Right lobe of liver (tissue), 6 donors: Measurements from ENCODE around the gene TFR2. TPM values are rescaled to one million over a fixed set of nuclear protein-coding genes. Genes with fewer than 3 reads are reported as not detected.
"Not testable (repeated sequence)": the region's sequence is repeated elsewhere in the genome, so short reads cannot be mapped to it uniquely, and the experiment has no call there.

Experiments
- ATAC-seq, 4 donors: fragments of 200-7000 bp; cut with Tn5 transposase; one replicate each; pipeline ENCODE4 v1.9.1; 2020; ENCODE audit warnings: mild to moderate bottlenecking in 4 of 4, moderate library complexity in 4 of 4
- DNase-seq, 3 donors: peaks; one replicate each; pipeline ENCODE4 v3.0.0-alpha.2; 2020
- H3K27ac ChIP-seq, 3 donors: fragments of 200-600 bp; one replicate each; pipeline ENCODE4 v1.8.0; 2022
- H3K27me3 ChIP-seq, 2 donors: fragments of 200-600 bp; one replicate each; pipeline ENCODE4 v1.8.0; 2022
- H3K36me3 ChIP-seq, 4 donors: fragments of 200-600 bp; sonication (generic) in 1 of 4; one replicate each; pipeline versions ENCODE4 v1.5.1 to v1.8.0; 2017 to 2022; ENCODE audit warnings: control low read depth in 1 of 4
- H3K4me1 ChIP-seq, 4 donors: fragments of 200-600 bp; sonication (generic) in 1 of 4; one replicate each; pipeline versions ENCODE4 v1.5.1 to v1.8.0; 2017 to 2022; ENCODE audit warnings: control low read depth in 1 of 4
- H3K4me3 ChIP-seq, 3 donors: fragments of 200-600 bp; one replicate each; pipeline ENCODE4 v1.8.0; 2022
- H3K9me3 ChIP-seq, 4 donors: fragments of 200-600 bp; sonication (generic) in 1 of 4; one replicate each; pipeline versions ENCODE4 v1.5.1 to v1.8.0; 2017 to 2022; ENCODE audit warnings: control low read depth in 1 of 4
- POLR2A ChIP-seq: fragments of 450-650 bp; IDR thresholded peaks from one replicate; pipeline ENCODE4 v1.6.1; 2017; ENCODE audit warnings: antibody characterized with exemption, mild to moderate bottlenecking
- WGBS: methylation state at CpG from one replicate; pipeline ENCODE4 v1.1.6; 2018; ENCODE audit warnings: low coverage, low lambda C conversion rate; ENCODE audit not compliant: insufficient coverage; ENCODE audit errors: missing lambda C conversion rate; 5-methylcytosine and 5-hydroxymethylcytosine counted together
- intact Hi-C, 2 donors: fragments of 100-400 bp; cut with DNase I; formaldehyde crosslinking; loops; one replicate each; pipeline versions ENCODE4 v1.11.2 to v1.14.1; 2022
- total RNA-seq, 6 experiments: library from RNA; depleted of rRNA in 2 of 6; stranded (reverse); fragments of >200 nt in 2 of 6; fragmentation: NEBNext Ultra II Directional in 3 of 6; extraction: Animal tissue kit (Norgen Biotek cat#: 25700) in 3 of 6; gene quantifications; one replicate each; pipeline versions ENCODE4 v1.1.0 to v1.2.4, GENCODE V29; 2016 to 2023
- TF ChIP-seq, protein P1 (sequence below), 4 donors: fragments of 200-600 bp in 3 of 4; fragments of 450-650 bp in 1 of 4; IDR thresholded peaks; one replicate each; pipeline versions ENCODE4 v1.5.1 to v1.8.0; 2016 to 2022; ENCODE audit warnings: antibody characterized with exemption in 4 of 4, mild to moderate bottlenecking in 2 of 4
- donor health status: DM: no; HTN: yes; CAD: no.
- donor health status: DM: no; HTN: no; CAD: no.
- donor health status: DM: no; HTN: no; CAD: no.
- donor health status: DM: no; HTN: yes; CAD: no.
- donor health status: DM: no; HTN: yes; CAD: no.

The TFR2 gene
- total RNA-seq, 6 experiments from 2014 or later: 413 to 669 (median 501) TPM

DNA sequence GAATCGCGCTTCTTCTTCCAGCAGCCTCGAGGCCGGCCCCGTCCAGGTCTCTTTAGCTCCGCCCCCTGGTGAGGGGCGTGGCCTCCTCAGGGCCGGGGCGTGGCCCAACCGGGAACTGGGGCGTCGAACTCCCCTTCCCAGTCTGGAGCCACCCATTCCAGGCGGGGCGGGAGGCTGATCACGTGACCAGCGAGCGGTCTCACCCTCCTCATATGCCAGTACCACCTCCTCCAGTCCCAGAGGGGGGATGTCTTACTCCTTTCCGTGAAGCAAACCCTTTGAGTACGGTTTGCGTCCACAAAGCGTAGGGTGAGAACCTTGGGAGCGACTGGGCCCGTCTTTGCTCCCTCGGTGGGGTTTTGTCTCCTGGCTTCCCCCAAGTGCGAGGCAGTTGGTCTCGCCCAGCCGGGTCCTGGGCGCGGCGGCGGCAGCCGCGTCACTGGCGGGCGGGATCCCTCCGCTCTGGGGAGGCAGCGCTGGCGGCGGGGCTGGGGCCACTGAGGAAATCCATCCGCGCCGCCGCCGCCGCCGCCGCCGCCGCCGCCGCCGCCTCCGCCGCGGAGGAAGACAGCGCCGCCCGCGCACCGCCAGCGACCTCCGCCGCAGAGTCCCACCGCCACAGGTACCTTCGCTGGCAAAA, 32.1 kb upstream of the TFR2 start, which contains the start of gene GNB2:
Gene GNB2, plus strand, starts transcription at position 439 of the 640 bp plus-strand sequence. CDS start 2,526 bp downstream, outside the sequence.
- TF ChIP-seq POLR2A: peak; percentile 88
- TF ChIP-seq, protein P1, sequence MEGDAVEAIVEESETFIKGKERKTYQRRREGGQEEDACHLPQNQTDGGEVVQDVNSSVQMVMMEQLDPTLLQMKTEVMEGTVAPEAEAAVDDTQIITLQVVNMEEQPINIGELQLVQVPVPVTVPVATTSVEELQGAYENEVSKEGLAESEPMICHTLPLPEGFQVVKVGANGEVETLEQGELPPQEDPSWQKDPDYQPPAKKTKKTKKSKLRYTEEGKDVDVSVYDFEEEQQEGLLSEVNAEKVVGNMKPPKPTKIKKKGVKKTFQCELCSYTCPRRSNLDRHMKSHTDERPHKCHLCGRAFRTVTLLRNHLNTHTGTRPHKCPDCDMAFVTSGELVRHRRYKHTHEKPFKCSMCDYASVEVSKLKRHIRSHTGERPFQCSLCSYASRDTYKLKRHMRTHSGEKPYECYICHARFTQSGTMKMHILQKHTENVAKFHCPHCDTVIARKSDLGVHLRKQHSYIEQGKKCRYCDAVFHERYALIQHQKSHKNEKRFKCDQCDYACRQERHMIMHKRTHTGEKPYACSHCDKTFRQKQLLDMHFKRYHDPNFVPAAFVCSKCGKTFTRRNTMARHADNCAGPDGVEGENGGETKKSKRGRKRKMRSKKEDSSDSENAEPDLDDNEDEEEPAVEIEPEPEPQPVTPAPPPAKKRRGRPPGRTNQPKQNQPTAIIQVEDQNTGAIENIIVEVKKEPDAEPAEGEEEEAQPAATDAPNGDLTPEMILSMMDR (IDR thresholded peaks at IDR 0.05): peak in 1 of 4 donors; percentile 11
- Histone ChIP-seq H3K4me3 (peak within 1 kb of the TSS; percentile 68 to 91 (median 90)), H3K4me1 (peaks cover 0 to 3% (median 0%) of the 10 kb centered on the region in 4 donors), H3K9me3 (no peaks in the 10 kb centered on the region), H3K36me3 (peaks cover 2 to 22% (median 11%) of the 10 kb centered on the region in 4 donors), H3K27me3 (no peaks in the 10 kb centered on the region), H3K27ac (peak within 1 kb of the TSS; percentile 91 to 99 (median 98))
- peak; percentile 82 to 90 (median 86) for ATAC-seq
- intact Hi-C loops: loop anchor here in 1 of 2 donors (10.0 kb wide), 1 partner anchor 89 kb away; the partner anchor contains the start of genes FBXO24 and LRCH4
- 0% methylated on average over 6 of the region's 65 CpGs for WGBS
- DNase-seq: peak; percentile 99 to 100 (median 100)

DNA sequence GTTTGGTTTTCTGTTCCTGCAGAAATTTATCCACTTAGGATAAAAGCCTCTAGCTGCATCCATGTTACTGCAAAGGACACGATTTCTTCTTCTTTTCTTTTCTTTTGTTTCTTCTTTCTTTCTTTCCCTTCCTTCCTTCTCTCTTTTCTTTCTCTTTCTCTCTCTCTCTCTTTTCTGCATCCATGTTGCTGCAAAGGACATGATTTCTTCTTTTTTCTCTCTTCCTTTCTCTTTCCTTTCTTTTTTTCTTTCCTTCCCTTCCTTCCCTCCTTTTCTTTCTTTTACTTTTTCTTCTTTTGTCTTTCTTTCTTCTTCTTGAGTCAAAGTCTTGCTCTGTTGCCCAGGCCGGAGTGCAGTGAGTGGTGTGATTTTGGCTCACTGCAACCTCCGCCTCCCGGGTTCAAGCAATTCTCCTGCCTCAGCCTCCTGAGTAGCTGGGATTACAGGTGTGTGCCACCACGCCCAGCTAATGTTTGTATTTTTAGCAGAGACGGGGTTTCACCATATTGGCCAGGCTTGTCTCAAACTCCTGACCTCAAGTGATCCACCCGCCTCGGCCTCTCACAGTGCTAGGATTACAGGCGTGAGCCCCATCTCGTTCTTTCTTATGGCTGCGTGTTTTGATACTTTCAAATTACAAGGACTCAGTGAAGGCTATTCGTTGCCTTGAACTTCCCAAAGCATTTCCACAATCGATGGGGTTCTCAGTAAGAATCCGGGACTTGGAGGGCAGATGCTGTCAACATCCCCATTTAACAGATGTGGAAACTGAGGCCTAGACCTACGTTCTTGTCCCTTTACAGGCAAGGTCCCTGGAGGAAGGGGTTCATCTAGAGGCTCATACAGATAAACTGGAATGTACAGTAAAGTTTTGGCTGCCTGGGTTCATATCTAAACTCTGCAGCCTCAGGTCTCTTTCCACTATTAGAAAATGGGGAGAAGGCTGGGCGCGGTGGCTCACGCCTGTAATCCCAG, 30.3 kb upstream of the TFR2 start:
- peak in 1 of 3 donors; percentile 26 for DNase-seq
- Histone ChIP-seq H3K9me3 (no peaks in the 10 kb centered on the region), H3K4me3 (no peak overlapping the region), H3K27me3 (no peaks in the 10 kb centered on the region), H3K27ac (no peak overlapping the region), H3K36me3 (peaks cover 0 to 4% (median under 1%) of the 10 kb centered on the region in 4 donors), H3K4me1 (peaks cover 0 to 3% (median 0%) of the 10 kb centered on the region in 4 donors)
- TF ChIP-seq, protein P1 (IDR thresholded peaks at IDR 0.05): no peak
- TF ChIP-seq POLR2A: no peak
- no peak for ATAC-seq
- WGBS: 93% methylated on average over 16 of the region's 18 CpGs
- intact Hi-C loops: loop anchor here in 1 of 2 donors (10.0 kb wide), 1 partner anchor 87 kb away; the partner anchor contains the start of genes FBXO24 and LRCH4

DNA sequence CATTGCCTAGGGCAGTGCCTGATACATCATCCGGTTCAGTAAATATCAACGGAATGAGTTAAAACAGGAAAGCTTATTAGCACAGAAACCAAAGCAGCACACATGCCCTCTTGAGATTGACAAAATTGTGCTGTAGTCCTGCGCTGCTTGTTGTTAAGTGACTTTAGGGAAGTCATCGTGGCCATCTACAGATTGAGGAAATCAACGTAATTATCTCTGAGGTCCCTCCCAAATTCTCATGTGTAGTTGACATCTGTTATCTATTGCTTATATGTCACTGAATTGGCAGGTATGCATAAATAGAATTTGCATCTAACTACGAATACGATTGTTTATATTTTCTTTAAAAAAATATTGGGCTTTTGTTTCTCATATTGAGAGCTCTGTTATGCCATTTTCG, 28.7 kb upstream of the TFR2 start:
- ATAC-seq (no peak), DNase-seq (no peak)
- no peaks in the 10 kb centered on the region for H3K9me3 ChIP-seq
- 73% methylated on average over 8 of the region's 8 CpGs for WGBS
- TF ChIP-seq, protein P1 (IDR thresholded peaks at IDR 0.05): no peak
- no peak for TF ChIP-seq POLR2A
- intact Hi-C loops: loop anchor here in 1 of 2 donors (10.0 kb wide), 1 partner anchor 85 kb away; the partner anchor contains the start of genes FBXO24 and LRCH4
- no peak overlapping the region for H3K27ac ChIP-seq
- no peaks in the 10 kb centered on the region for H3K27me3 ChIP-seq
- H3K36me3 ChIP-seq: no peaks in the 10 kb centered on the region
- H3K4me3 ChIP-seq: no peak overlapping the region
- no peaks in the 10 kb centered on the region for H3K4me1 ChIP-seq

DNA sequence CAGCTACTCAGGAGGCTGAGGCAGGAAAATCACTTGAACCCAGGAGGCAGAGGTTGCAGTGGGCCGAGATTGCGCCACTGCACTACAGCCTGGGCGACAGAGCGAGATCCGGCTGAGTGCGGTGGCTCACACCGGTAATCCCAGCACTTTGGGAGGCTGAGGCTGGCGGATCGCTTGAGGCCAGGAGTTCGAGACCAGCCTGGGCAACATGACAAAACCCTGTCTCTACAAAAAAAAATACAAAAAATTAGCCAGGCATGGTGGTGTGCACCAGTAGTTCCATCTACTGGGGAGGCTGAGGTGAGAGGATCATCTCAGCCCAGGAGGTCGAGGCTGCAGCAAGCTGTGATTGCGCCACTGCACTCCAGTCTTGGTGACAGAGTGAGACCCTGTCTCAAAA, 27.8 kb upstream of the TFR2 start:
- intact Hi-C loops, H3K27ac ChIP-seq, DNase-seq, H3K36me3 ChIP-seq, H3K9me3 ChIP-seq, H3K4me3 ChIP-seq, H3K27me3 ChIP-seq, ATAC-seq, H3K4me1 ChIP-seq: not testable (repeated sequence)
- WGBS: 97% methylated on average over 9 of the region's 12 CpGs
